WERI-Rb-1 (cell line): Measurements from ENCODE around the gene GXYLT2.

Source experiments
- DNase-seq: peaks from one replicate; pipeline ENCODE4 v3.0.0-alpha.2; 2020
- H3K27ac ChIP-seq: fragments of 250-450 bp; sonication (Bioruptor Pico); 2 replicates; pipeline ENCODE4 v1.5.1; 2020; ENCODE audit warnings: mild to moderate bottlenecking, moderate library complexity
- H3K27me3 ChIP-seq: fragments of 250-450 bp; sonication (Bioruptor Pico); 2 replicates; pipeline ENCODE4 v1.5.1; 2021; ENCODE audit warnings: mild to moderate bottlenecking, low read depth, moderate library complexity; ENCODE audit not compliant: insufficient read depth, severe bottlenecking
- H3K36me3 ChIP-seq: fragments of 250-450 bp; sonication (Bioruptor Pico); 2 replicates; pipeline ENCODE4 v1.5.1; 2020; ENCODE audit warnings: mild to moderate bottlenecking, moderate library complexity
- H3K4me3 ChIP-seq: 2 replicates; pipeline ENCODE4 v1.5.1; 2011; ENCODE audit warnings: low read depth, mild to moderate bottlenecking, control low read depth, low read length
- H3K9me3 ChIP-seq: fragments of 250-450 bp; sonication (Bioruptor Pico); 2 replicates; pipeline ENCODE4 v1.5.1; 2021; ENCODE audit warnings: mild to moderate bottlenecking, moderate library complexity; ENCODE audit not compliant: severe bottlenecking
- CTCF ChIP-seq: IDR thresholded peaks from 2 replicates; pipeline ENCODE4 v1.5.1; 2011; ENCODE audit warnings: low read depth, mild to moderate bottlenecking, control low read depth, inconsistent platforms, low read length

GXYLT2 gene

GRCh38 chr3:72896996-72897757, 9.3 kb downstream of the GXYLT2 start:
- no peak overlapping the region for H3K27ac ChIP-seq
- no peak for DNase-seq
- H3K4me3 ChIP-seq, result no peak overlapping the region

GRCh38 chr3:72897758-72898007, 9.8 kb downstream of the GXYLT2 start:
- Histone ChIP-seq H3K27ac (no peak overlapping the region), H3K36me3 (no peaks in the 10 kb centered on the region), H3K9me3 (no peaks in the 10 kb centered on the region), H3K4me3 (no peak overlapping the region), H3K27me3 (no peaks in the 10 kb centered on the region)
- no peak for TF ChIP-seq CTCF
- no peak for DNase-seq

More at GRCh38 chr3:72896996-72897757, 9.3 kb downstream of the GXYLT2 start:
- no peak for TF ChIP-seq CTCF
- H3K36me3 ChIP-seq, result no peaks in the 10 kb centered on the region
- H3K27me3 ChIP-seq, result no peaks in the 10 kb centered on the region
- H3K9me3 ChIP-seq, result no peaks in the 10 kb centered on the region

- no peak overlapping the region for H3K4me3 ChIP-seq
- H3K36me3 ChIP-seq, result no peaks in the 10 kb centered on the region
- H3K27ac ChIP-seq, result no peak overlapping the region
- no peaks in the 10 kb centered on the region for H3K9me3 ChIP-seq
- TF ChIP-seq CTCF, result no peak
- no peaks in the 10 kb centered on the region for H3K27me3 ChIP-seq
- DNase-seq, result no peak
These were observed 11.5 kb downstream of the GXYLT2 start for GRCh38 chr3:72899349-72899765.

- Histone ChIP-seq H3K9me3 (no peaks in the 10 kb centered on the region), H3K36me3 (no peaks in the 10 kb centered on the region), H3K4me3 (no peak overlapping the region), H3K27ac (no peak overlapping the region), H3K27me3 (no peaks in the 10 kb centered on the region)
- DNase-seq, result no peak
- no peak for TF ChIP-seq CTCF
These were observed 12.2 kb downstream of the GXYLT2 start for GRCh38 chr3:72900048-72900447.

GRCh38 chr3:72901840-72902239, 14.0 kb downstream of the GXYLT2 start:
- Histone ChIP-seq H3K9me3 (no peaks in the 10 kb centered on the region), H3K36me3 (no peaks in the 10 kb centered on the region), H3K27me3 (no peaks in the 10 kb centered on the region), H3K4me3 (no peak overlapping the region), H3K27ac (no peak overlapping the region)
- TF ChIP-seq CTCF, result no peak
- DNase-seq, result no peak

GRCh38 chr3:72903004-72903403, 15.2 kb downstream of the GXYLT2 start:
- no peaks in the 10 kb centered on the region for H3K27me3 ChIP-seq
- no peaks in the 10 kb centered on the region for H3K9me3 ChIP-seq
- no peak overlapping the region for H3K27ac ChIP-seq
- H3K4me3 ChIP-seq, result no peak overlapping the region
- DNase-seq, result no peak
- no peaks in the 10 kb centered on the region for H3K36me3 ChIP-seq
- no peak for TF ChIP-seq CTCF
